GM21526 (cell line): ENCODE measurements around the gene LIMS3.
"Not testable (repeated sequence)": the region's sequence is repeated elsewhere in the genome, so short reads cannot be mapped to it uniquely, and the experiment has no call there.

Experiments used
- ATAC-seq: cut with Tn5 transposase; IDR thresholded peaks from one replicate; pipeline ENCODE4 v1.9.1; 2021; ENCODE audit warnings: moderate library complexity; ENCODE audit not compliant: unreplicated experiment, low FRiP score

Gene LIMS3

GRCh38 chr2:109921543-109922384, 23.3 kb downstream of the LIMS3 start:
- not testable (repeated sequence) for ATAC-seq

- ATAC-seq: not testable (repeated sequence)
Measured at GRCh38 chr2:109924481-109924880, 26.0 kb downstream of the LIMS3 start.

GRCh38 chr2:109927803-109928202, 29.3 kb downstream of the LIMS3 start:
- not testable (repeated sequence) for ATAC-seq

GRCh38 chr2:109929222-109929621, 30.7 kb downstream of the LIMS3 start:
- ATAC-seq: not testable (repeated sequence)

DNA sequence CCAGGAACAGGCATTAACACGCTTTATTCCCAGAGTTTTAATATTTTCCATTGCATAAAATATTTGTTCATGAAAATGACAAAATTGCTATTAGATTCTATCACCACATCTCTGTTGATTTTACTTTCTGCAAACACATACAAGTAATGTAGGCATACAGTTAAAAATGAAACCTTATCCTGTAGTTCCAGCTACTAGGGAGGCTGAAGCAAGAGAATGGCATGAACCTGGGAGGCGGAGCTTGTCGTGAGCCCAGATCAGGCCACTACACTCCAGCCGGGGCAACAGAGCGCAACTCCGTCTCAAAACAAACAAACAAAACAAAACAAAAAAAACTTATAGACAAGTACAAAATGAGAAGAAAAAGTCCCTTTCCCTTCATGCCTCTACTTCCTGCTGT, 38.0 kb downstream of the LIMS3 start:
- not testable (repeated sequence) for ATAC-seq

GRCh38 chr2:109945362-109945761, 46.9 kb downstream of the LIMS3 start:
- not testable (repeated sequence) for ATAC-seq

- not testable (repeated sequence) for ATAC-seq
Measured at GRCh38 chr2:109947262-109947958, 48.9 kb downstream of the LIMS3 start.

DNA sequence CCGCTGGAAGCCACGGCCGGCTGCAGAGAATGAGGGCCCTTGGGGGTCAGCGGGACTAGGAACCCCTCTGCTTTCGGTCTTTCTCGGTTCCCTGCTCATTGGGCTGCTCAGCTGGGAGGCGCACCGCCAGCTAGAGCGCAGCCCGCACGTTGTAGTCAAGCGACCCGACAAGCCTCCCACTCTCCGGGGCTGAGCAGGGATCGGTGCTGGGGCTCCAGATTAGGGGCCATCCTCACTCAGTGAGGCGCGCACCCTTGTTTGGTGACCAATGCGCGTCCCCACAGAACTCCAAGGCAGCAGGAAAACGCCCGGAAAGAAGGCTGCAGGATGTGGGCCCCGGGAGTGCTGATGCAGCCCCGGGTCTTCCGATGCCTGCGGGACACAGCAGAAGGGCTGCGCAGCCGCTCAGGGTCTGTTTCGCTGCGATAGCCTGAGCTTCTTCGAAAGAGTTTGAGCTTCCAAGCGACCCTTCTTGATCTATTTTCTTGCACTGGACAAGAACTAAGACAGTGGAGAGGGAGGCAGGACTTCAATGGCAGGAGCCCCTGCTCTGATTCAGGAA, 49.6 kb downstream of the LIMS3 start:
- not testable (repeated sequence) for ATAC-seq

DNA sequence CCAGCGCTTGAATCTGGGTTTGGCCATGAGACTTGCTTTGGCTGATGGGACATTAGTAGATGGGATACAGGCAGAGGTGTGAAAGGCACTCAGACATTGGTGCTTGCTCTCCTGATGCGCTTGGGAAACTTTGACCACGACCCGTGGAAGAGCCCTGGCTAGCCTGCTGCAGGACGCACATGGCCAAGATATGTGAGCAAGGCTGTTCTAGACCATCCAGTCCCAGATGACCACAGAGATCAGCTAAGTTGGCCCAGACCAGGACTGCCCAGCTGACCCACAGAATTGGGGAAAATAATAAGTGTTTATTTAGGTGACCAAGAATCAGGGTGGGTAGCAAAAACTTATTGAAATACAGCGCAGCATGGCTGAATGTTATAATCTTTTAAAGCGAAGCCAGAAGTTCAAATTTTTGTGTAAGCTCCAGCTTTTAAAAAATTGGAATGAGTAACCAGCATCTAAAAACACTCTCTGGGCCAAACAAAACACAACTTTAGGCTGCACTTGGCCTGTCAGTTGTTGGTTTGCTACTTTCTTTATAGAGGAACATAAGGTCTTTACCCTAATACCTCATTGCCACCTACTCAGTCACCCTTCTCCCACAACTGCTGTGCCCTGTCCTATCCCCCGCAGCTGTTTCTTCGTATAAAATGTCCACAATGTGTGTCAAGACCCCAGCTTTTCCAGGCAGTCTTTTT, 51.8 kb downstream of the LIMS3 start:
- not testable (repeated sequence) for ATAC-seq

GRCh38 chr2:109963942-109964341, 65.5 kb downstream of the LIMS3 start:
- ATAC-seq: not testable (repeated sequence)

- ATAC-seq: not testable (repeated sequence)
Measured at GRCh38 chr2:109965482-109965881, 67.0 kb downstream of the LIMS3 start.

GRCh38 chr2:109966107-109966736, 67.7 kb downstream of the LIMS3 start:
- ATAC-seq: not testable (repeated sequence)

GRCh38 chr2:109966858-109967257, 68.4 kb downstream of the LIMS3 start:
- ATAC-seq: not testable (repeated sequence)

GRCh38 chr2:109969864-109970263, 71.4 kb downstream of the LIMS3 start:
- peak; percentile 55 for ATAC-seq

- not testable (repeated sequence) for ATAC-seq
Measured at GRCh38 chr2:109971710-109972109, 73.2 kb downstream of the LIMS3 start.
